ENCODE results near the gene PCOLCE2.

The PCOLCE2 gene

DNA sequence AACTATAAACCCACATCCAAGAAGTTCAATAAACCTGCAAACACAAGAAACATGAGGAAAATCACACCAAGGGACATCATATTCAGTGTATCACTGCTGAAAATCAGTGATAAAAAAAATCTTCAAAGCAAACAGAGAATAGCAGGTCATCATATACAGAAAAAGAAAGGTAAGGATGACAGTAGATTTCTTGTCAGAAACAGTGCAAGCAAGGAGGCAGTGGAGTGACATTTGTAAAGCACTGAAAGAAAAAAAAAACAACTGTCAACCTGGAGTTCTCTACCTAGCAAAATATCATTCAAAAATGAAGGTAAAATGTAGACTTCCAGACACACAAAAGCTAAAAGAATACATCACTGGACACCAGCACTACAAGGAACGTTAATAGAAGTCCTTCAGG, 93.6 kb downstream of the PCOLCE2 start:
- in situ Hi-C loops (cut with HindIII; ENCODE audit: low pct_ligation_motif_present, low sequenced_read_pairs) = no loop called here
- Histone ChIP-seq H3K27me3 (replicated peaks) (no peaks in the 10 kb centered on the region), H3K36me3 (replicated peaks) (no peaks in the 10 kb centered on the region), H3K4me3 (ENCODE audit: low read depth, low read length) (no peak overlapping the region), H3K27ac (no peak overlapping the region)
- DNase-seq = no peak
- TF ChIP-seq CTCF (IDR thresholded peaks at IDR 0.05; ENCODE audit: low read depth, low read length, missing control alignments) = no peak

GRCh38 chr3:142794508-142794907, 94.4 kb downstream of the PCOLCE2 start:
- in situ Hi-C loops (cut with HindIII; ENCODE audit: low pct_ligation_motif_present, low sequenced_read_pairs) = no loop called here
- no peak overlapping the region for H3K4me3 ChIP-seq (ENCODE audit: low read depth, low read length)

GRCh38 chr3:142787719-142788118, 101.2 kb downstream of the PCOLCE2 start:
- Histone ChIP-seq H3K4me3 (ENCODE audit: low read depth, low read length) (no peak overlapping the region), H3K36me3 (replicated peaks) (no peaks in the 10 kb centered on the region), H3K27me3 (replicated peaks) (no peaks in the 10 kb centered on the region), H3K27ac (no peak overlapping the region)
- no peak for TF ChIP-seq CTCF (IDR thresholded peaks at IDR 0.05; ENCODE audit: low read depth, low read length, missing control alignments)
- no peak for DNase-seq
- in situ Hi-C loops (cut with HindIII; ENCODE audit: low pct_ligation_motif_present, low sequenced_read_pairs) = no loop called here

More at GRCh38 chr3:142794508-142794907, 94.4 kb downstream of the PCOLCE2 start:
- Histone ChIP-seq H3K27me3 (replicated peaks) (no peaks in the 10 kb centered on the region), H3K27ac (no peak overlapping the region), H3K36me3 (replicated peaks) (no peaks in the 10 kb centered on the region)
- TF ChIP-seq CTCF (IDR thresholded peaks at IDR 0.05; ENCODE audit: low read depth, low read length, missing control alignments) = no peak
- DNase-seq = no peak

DNA sequence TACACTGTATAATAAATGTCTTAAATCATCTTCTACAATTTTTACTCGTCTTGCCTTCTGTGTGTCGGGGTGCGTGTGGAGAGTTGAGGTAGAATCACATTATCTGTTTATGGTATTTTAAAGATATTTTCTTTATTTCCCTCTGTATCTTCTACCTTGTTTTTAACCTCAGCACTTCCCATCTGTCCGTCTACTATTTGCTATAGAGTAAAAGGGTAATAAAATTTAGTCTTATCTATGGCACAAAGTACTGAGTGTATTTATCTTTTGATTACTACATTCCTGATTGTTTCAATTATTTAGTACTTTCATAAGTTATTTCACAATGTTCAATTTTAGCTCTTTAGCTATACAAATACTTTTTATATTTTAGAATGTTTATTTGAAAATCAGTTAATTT, 102.9 kb downstream of the PCOLCE2 start:
- no peaks in the 10 kb centered on the region for H3K27me3 ChIP-seq (replicated peaks)
- no peak overlapping the region for H3K27ac ChIP-seq
- no peak overlapping the region for H3K4me3 ChIP-seq (ENCODE audit: low read depth, low read length)
- no peak for DNase-seq
- TF ChIP-seq CTCF (IDR thresholded peaks at IDR 0.05; ENCODE audit: low read depth, low read length, missing control alignments) = no peak
- in situ Hi-C loops (cut with HindIII; ENCODE audit: low pct_ligation_motif_present, low sequenced_read_pairs) = no loop called here
- no peaks in the 10 kb centered on the region for H3K36me3 ChIP-seq (replicated peaks)

DNA sequence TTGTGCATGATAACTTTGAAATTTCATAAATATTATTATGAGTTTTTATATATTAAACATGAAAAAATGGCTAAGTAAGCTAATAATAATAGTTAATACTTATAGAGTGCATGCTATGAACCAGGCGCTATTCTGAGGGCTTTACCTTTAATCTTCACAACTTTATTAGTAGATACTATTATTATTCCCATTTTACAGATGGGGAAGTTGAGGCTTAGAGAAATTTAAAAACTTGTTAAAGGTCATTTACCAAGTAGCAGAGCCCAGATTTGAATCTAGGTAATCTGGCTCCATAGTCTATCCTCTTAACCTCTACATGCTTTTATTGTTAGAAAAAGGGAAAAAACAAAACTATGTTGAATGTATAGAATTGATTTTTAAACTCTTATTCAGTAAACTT, 104.7 kb downstream of the PCOLCE2 start:
- TF ChIP-seq CTCF (IDR thresholded peaks at IDR 0.05; ENCODE audit: low read depth, low read length, missing control alignments) = no peak
- in situ Hi-C loops (cut with HindIII; ENCODE audit: low pct_ligation_motif_present, low sequenced_read_pairs) = no loop called here
- Histone ChIP-seq H3K27ac (no peak overlapping the region), H3K36me3 (replicated peaks) (no peaks in the 10 kb centered on the region), H3K4me3 (ENCODE audit: low read depth, low read length) (no peak overlapping the region), H3K27me3 (replicated peaks) (no peaks in the 10 kb centered on the region)
- no peak for DNase-seq

GRCh38 chr3:142782616-142783015, 106.3 kb downstream of the PCOLCE2 start:
- H3K4me3 ChIP-seq (ENCODE audit: low read depth, low read length) = no peak overlapping the region
- H3K36me3 ChIP-seq (replicated peaks) = no peaks in the 10 kb centered on the region
- no peak overlapping the region for H3K27ac ChIP-seq
- no peaks in the 10 kb centered on the region for H3K27me3 ChIP-seq (replicated peaks)
- DNase-seq = no peak
- TF ChIP-seq CTCF (IDR thresholded peaks at IDR 0.05; ENCODE audit: low read depth, low read length, missing control alignments) = no peak
- in situ Hi-C loops (cut with HindIII; ENCODE audit: low pct_ligation_motif_present, low sequenced_read_pairs) = no loop called here

All from brain microvascular endothelial cell (primary cell).